HG03280 (cell line): ENCODE results near the gene SULF2.

Experiments
- ATAC-seq: cut with Tn5 transposase; IDR thresholded peaks from one replicate; pipeline ENCODE4 v1.9.1; 2021; ENCODE audit warnings: mild to moderate bottlenecking, moderate library complexity; ENCODE audit not compliant: unreplicated experiment

Gene SULF2

DNA sequence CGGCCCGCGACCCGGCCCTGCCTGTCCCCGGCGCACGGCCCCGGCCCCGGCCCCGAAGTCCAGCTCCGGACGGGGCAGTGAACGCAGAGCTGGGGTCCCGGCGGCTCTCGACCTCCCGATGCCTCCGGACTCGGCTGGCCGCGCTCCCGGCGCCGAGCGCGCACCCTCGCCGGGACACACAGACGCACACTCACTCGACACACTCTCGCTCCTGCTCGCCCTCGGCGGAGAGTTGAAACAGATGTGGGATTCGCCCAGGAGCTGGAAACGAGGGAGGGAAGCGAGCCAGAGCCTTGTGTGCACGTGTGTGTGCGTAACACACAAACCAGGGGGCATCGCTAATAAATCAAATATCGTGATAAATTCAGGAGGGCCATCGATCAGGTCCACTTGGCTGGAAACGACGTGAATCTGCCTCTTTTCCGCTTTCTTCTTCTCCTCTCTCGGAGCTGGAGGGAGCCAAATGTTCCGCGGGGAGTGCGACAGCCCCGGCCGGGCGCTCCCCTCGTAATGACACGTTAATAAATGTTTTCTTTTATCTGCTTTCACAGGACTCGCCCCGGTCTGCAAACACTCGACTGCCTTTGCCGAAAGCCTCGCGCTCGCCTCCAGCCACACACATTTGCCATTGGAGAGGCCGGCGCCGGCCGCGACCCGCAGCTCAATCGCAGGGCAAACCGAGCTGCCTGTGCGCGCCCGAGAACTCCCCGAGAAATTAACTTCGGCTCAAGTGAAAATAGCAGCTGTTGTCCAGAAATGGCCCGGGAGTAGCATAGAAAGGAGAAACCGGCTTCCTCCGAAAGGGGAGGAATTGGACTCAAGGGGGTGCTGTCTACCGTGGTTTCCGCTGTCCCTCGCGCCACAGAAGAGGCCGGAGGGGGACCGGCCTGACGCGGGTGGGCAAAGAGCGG lies 828 bp upstream of the SULF2 start:
- no peak for ATAC-seq

DNA sequence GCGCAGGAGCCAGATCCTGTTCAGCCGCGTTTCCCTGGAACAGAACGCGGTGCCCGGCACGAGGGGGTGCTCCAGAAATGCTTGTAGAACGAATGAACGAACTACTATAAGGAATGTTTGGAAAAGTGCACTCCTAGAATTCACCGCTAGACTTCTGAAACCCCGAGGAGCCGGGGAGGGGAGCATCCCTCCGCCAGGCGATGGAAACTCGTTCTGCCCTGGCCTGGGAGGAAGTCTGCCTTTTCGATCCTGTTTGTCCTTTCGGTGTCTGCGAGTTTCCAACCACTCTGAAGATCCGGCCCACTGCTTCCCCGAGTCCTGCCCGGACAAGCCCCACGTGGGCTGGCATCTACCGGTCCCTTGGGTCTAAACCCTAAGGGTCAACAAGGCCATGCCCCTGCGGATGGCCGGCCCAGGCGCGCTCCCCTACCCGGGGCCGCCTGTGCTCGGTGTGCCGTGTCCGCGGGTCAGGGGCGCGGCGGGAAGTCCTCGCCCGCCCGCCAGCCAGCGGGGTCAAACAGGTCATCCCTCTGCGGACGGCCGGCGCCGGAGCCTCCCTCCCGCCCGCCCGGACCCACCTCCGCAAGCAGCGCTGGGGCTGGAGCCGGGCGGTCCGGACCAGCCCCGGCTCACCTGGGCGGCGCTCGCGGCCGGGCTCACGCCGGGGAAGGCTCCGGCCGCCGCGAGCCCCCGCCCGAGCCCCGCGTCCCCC lies 526 bp downstream of the SULF2 start:
- ATAC-seq = no peak

DNA sequence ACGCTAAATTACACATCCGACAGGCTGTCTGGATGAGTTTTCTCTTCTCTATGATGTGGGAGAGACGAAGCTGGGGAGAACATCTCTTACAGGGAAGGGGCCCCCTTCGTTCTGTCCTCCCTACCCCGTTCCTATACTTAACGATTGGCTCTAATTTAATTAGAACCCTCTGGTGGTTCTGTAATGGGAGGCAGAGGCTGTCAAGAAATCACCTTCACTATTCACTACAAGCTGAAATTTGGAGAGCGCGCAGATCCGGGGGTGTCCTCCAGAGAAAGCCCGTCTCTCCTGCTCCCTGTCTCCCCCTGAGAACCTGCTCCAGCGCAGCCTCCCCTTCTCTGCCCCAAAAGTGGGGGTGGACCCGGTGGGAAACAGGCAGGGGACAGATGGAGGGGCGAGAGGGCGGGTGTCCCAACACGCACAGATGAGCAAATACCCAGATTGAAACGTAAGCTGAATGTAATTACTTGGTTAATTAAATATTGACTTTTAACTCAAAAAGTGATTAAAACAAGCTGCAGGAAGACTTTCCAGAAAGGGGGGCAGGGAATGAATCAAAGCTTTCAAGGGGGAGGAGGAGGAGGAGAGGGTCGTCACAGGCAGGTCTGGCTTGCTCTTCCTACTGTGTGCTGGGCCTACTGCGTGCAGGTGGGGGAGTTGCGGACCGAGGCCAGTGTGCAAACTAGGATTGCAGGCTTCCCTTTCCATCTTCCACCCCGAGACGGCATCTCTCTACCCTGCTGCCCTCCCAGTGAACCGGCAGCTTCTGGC lies 1.3 kb downstream of the SULF2 start:
- no peak for ATAC-seq

DNA sequence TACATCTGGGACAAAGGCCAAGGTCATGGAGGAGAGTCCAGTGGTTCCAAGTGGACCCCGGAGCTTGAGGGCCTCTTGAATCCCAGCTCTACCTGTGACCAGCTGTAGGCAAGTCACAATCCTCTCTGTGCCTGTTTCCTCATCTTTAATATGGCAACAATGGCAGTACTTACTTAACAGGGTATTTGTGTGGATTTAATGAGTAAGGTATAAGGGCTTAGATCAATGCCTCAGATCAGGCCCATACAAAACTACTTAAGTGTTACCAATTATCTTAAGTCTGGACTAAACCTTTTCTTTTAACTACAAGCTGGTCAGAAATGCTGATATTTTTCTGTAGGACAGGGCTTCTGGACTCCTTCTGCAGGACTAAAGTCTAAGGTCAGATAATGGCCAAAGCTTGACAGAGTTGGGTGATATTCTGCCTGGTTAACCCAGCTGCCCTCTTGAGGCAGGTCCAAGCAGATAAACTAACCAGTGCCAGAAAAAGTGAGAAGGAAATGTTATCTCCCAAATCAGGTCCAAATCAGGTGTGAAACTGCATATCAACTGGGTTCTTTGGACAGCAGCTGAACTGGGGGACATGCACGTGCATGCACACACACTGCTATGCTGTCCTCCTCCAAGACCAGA lies 2.2 kb downstream of the SULF2 start:
- no peak for ATAC-seq

DNA sequence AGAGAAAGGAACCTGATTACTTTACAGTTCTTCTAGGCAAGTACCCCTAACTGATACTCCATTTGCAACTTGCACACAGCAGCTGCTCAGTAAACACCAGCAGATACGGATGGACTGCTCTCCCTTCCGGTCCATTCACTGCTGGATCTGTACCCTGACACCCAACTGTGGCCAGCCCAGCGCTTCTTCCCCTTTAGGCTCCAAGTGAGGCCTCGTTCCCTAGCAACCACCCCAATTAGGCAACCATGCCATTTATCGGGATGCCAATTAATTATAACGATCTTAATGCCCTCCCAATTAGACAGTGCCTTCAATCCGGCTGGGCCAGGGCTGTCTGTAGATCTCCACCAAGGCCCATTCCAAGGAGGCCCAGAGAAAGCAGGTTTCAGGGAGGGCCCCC lies 3.2 kb downstream of the SULF2 start:
- ATAC-seq = no peak

DNA sequence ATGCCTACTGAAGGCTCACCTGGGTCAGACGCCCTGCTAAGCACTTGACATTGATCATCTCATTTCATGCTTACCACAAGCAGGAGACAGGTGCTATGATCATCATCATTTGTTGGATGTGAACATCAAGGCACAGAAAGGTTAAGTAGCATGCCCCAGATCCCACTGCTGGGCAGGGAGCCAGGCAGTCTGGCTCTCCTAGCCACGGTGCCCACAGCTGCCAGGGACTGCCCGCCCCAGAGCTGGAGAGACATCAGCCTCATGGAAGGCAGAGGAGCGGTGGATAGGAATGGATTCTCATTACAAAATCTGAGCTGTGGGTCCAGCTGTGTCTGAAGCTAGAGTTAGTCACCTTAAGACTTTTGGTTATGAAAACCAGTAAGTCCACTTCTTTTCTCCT lies 3.6 kb downstream of the SULF2 start:
- ATAC-seq = no peak

DNA sequence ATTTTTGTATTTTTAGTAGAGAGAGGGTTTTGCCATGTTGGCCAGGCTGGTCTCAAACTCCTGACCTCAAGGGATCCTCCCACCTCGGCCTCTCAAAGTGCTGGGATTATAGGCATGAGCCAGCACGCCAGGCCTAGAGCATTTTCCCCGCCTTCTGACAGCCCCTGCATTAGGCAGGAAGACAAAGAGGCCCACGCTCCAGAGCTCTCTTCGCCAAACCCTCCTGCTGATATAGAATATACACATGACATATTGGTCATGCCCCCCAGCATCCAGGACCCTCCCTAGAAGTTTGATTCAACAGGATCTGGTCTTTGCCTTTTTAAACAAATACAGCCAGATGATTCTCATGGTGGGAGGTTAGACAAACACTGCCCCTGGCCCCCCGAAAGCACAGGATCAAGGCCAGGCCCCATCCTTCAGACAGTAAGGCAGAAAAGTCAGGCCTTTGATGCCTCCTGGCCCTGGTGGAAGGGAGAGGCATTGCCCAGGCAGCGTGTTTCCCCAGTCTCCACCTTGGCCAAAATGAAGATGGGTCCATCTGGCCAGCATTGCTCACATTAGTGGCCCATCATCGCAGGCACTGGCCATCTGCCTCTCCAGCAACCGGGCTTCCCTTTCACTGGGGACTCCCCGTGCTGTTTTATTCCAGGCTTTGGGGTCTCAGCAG lies 4.4 kb downstream of the SULF2 start:
- ATAC-seq = no peak

DNA sequence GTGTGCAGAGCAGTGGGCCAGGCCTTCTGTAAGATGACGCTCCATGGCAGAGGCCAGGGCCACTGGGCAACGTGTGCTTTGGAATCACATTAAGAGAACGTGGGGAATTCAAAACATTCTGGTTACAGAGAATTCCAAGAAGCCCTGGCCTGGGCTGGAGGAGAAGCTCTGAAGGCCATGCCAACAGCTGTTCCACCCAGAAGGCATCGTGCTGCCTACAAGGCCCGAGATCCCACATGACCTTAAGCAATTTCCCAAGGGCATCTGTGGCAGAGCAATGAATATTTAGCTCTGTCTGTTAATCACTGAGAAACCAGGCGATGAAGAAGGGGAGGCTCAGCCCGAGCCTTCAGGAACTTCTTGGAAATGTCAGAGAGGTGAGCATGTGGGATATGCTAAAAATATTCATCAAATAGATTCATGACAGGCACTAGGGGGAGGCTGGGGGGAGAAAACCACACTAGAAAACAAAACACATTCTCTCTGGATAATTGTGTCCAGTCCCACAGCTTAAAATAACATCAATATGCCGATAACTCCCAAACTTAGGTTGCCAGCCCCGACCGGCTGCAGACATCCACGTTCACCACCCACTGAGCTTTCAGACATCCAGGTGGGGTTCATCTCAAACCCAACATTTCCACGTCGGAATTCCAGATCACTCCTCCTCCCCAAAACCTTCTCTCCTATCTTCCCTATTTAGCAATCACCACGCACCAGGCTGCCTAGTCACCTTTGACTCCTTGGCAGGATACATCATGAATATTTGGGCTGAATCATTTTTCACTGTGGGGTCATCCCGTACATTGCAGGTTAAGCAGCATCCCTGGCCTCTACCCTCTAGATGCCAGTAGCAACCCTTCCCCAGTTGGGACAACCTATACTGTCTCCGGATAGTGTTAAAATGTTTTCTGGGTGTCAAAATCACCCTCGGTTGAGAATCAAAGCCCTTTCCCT lies 6.6 kb downstream of the SULF2 start:
- ATAC-seq = no peak

DNA sequence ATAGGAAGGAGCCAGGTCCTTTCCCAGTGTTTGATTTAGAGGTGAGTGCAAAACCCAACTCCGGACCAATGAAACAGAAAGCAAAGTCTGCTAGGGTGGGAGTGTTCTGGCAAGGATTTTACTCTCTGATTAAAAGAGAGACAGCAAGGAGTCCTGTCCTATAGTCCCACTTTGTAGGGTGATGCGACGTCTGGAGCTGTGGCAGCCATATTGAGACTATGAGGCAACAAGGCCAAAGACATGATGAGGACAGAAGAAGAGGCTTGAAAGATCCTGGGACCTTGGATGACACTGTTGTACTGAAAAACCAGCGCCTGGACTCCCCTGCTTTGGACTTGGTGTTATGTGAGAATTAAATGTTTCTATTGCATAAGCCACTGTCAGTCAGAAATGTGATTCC lies 8.1 kb downstream of the SULF2 start:
- ATAC-seq = no peak

DNA sequence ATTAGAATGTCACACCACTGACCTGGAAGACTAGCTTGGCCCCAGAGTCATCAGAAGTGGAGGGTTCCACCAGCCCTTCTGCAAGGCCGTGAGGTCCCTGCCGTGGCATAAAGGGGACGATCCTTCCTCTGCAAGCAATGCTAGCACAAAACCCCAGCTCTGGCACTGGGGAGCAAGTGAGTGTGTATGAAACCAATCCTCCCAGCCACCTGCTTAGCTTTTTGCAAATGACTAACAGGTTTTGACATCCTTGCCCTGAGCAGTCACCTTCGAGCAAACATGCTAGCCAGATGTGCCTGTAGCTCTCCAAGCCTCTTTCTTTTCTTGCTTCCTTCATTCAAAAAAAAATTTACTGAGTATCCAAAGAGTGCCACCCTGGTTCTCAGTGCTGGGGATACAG lies 8.6 kb downstream of the SULF2 start:
- ATAC-seq = no peak

DNA sequence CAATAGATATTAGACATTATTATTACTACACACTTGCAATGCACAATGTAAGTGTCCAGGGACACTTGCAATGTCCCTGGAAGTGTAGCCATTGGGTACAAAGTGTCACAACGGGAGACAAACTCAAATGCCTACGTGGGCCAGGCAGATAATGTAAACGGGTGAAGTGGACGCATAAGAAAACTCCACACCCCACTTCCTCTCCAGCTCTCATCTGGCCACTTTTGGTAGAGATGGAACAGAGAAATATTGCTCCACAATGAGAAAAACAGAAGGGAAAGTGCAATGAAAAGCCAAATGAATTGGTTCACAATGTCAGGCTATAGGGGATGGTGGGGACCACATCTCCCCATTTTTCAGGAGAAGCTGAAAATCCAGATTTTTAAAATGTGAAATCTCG lies 9.4 kb downstream of the SULF2 start:
- no peak for ATAC-seq

DNA sequence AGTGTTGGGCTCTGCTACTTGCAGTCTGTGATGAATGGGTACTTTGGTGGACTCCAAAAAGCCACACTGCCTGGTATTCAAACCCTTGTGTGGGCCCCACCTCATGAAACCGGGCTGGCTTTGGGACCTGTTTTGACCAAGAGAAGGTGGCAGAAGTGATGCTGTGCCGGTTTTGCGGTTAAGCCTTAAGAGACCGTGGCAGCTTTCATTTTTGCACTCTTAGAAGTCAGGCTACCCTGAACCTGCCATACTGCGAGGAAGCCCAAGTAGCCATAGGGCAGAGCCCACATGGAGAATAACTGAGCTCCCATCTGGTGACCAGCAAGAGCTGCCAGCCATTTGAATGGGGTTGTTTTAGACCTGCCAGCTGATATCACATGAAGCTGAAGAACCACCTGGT lies 10.2 kb downstream of the SULF2 start:
- no peak for ATAC-seq

DNA sequence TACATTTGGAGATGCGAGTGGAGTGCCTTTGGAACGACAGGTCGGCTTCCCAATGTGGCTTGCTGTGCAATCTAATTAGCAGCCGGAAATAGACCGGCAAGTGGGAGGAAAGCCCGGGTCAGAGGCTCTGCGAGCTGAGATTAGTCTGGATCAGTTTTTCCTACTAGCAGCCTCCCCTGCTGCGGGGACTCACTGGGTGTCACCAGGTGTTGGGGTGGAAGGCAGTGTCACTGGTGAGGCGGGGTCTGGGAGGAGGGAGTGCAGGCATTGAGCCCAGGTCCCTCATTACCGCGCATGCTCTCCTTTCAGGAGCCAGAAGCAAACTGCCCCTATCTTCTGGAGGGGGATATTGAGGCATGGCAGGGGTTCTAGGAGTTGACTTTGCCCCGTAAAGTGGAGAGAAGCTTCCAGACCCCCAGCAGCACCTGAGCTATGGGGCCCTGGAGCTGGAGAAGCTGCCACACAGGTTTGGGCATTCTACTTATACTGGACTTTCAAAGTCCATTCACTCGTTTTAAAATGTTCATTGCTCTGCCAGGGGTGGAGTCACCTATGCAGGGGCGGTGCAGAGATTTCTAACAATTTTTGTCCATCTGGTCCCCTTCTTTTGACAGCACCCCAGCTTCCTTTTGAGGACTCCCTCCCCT lies 11.0 kb downstream of the SULF2 start:
- no peak for ATAC-seq

DNA sequence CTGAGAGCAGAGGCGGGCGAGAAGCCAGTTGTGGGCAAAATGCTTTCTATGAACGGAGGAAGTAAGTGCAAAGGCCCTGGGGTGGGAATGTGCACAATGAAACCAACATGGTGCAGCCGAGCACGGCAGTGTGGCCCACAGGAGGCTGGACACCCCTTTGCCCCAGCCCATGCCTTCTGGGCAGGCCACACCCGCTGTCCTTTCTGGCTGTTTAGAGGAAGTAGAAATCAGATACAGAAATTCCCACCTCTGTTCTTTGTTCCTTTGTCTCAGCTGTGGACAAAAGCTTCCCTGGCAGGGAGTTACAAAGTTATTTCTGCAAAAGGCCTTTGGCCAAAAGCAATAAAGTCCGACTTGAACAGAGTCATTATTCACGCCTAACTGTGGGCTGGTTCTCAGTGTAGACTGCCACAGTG lies 11.9 kb downstream of the SULF2 start:
- no peak for ATAC-seq

DNA sequence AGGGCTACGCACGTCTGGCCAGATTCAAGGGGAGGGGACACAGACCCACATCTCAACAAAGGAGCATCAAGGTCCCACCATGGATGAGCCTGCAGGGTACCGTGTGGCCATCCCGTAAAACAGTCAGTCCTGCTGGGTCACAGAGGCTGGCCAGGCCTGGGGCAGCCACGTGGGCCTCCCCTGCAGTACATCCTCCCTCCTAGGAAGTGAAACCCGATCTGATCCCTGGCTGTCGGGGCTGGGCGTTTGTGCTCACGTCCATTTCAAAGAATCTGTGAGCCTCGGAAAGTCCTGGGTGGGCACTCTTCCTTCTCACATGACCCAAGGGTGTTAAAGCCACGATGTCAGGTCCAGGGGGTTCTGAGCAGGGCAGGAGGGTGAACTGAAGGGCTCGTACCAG lies 14.3 kb downstream of the SULF2 start:
- no peak for ATAC-seq

DNA sequence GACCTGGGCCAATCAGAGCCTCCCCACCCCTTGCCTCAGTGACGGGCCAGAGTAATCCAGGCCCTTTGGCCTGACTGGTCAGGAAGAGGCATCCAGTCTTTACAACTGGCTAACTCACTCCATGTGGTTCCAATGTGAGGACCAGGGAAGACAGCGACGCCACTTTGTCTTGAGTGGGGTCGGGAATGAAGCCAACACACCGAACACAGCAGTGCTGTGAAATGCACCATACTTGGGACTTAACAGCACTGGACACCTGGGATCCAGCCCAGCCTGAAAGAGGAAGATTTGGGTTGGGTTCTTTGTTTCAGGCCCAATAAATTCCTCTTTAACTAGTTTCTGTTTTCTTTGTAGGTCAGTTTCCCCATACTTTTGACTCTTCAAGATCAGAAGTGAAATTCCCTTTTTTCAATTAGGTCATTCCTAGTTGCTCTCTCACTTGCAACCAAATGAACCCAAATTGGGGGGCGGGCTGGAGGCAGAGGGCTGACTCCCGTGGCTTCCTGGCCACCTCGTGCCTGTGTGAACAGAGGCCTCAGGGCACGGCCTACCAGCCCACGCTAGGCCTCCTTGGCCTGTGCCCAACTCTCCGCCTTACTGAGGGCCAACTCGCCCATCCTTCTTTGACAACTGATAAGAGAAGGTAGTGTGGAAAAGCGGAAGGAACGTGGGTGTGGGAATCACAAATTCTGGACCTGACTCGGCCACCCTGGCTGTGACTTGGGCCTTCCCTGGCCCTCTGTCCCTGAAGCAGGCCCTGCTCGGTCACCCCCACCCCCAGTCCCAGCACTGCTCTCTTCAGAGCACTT lies 17.1 kb downstream of the SULF2 start:
- ATAC-seq = no peak

DNA sequence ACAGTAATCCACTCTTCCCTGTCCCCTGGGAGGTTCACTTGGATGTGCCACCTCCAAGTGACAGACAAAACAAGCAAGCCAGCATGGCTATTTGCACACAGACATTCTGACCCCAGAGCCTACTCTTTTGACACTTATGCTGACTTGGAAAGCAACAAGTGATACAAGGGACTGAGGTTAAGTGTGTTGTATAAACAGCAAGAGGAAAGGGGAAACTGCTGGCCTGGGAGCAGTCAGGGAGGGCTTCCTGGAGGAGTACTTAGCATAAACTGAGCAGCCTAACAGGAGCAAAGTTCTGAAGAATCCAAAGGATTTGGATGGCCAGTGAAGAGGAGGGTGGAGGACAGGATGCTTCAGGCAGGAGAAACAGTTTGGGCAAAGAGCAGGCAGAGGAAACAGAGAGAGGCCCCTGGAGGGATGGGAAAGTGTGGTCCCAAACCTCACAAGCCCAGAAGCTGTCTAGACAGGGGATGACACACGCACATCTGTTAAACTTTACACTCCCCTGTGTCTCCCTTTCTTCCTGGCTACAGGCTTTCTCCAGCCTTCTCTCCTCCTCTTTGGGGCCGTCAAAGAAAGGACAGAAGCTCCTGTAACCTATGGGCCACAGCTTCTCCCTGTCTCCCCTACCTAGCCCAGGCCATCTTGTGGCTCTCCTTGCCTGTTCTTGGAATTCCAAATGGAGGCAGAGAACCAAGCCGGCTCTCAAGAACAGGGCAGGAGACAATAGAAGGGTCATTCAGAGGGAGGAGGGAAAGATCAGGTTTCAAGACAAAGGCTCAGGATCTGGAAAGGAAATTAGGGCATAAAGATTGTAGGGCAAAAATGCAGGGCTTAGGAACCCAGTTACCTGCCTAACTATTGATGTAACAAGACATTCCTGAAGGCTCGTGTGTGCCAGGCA lies 19.3 kb downstream of the SULF2 start:
- ATAC-seq = no peak
